Thymus (tissue), 11 donors: ENCODE measurements around the gene ACTG1. TPM values are rescaled to one million over a fixed set of nuclear protein-coding genes. Genes with fewer than 3 reads are reported as not detected.
"Not testable (repeated sequence)": the region's sequence is repeated elsewhere in the genome, so short reads cannot be mapped to it uniquely, and the experiment has no call there.

ENCODE experiments used
- DNase-seq, 9 donors: peaks; one replicate each; pipeline ENCODE4 v3.0.0-alpha.2; 2013; ENCODE audit warnings: low spot score in 9 of 9, low read depth in 6 of 9, missing footprints in 1 of 9
- H3K27ac ChIP-seq, 2 donors: one replicate each; pipeline ENCODE4 v1.5.1; 2013; ENCODE audit warnings: control low read depth in 1 of 2, low read depth in 1 of 2, low read length in 1 of 2, mild to moderate bottlenecking in 1 of 2, moderate library complexity in 1 of 2
- H3K27me3 ChIP-seq, 2 donors: one replicate each; pipeline ENCODE4 v1.5.1; 2013; ENCODE audit warnings: low read length in 1 of 2; ENCODE audit not compliant: control insufficient read depth in 2 of 2, insufficient read depth in 1 of 2
- H3K36me3 ChIP-seq, 2 donors: one replicate each; pipeline ENCODE4 v1.5.1; 2013; ENCODE audit warnings: low read length in 1 of 2, mild to moderate bottlenecking in 1 of 2, moderate library complexity in 1 of 2; ENCODE audit not compliant: control insufficient read depth in 2 of 2, insufficient read depth in 2 of 2
- H3K4me1 ChIP-seq, 2 donors: one replicate each; pipeline ENCODE4 v1.5.1; 2013; ENCODE audit warnings: low read length in 2 of 2; ENCODE audit not compliant: control insufficient read depth in 2 of 2, insufficient read depth in 2 of 2
- H3K4me3 ChIP-seq, 2 donors: one replicate each; pipeline ENCODE4 v1.5.1; 2013; ENCODE audit warnings: low read length in 2 of 2, control low read depth in 1 of 2, mild to moderate bottlenecking in 1 of 2
- H3K9me3 ChIP-seq, 2 donors: one replicate each; pipeline ENCODE4 v1.5.1; 2013; ENCODE audit warnings: low read length in 1 of 2, mild to moderate bottlenecking in 1 of 2; ENCODE audit not compliant: control insufficient read depth in 2 of 2, insufficient read depth in 1 of 2
- WGBS: extraction: QIAGEN DNeasy Blood & Tissue Kit; methylation state at CpG from one replicate; pipeline ENCODE4 v1.1.7; 2013; 5-methylcytosine and 5-hydroxymethylcytosine counted together
- polyA plus RNA-seq: library from polyadenylated mRNA; stranded (reverse); fragments of 200-250 nt; gene quantifications from one replicate; pipeline ENCODE4 v1.2.3, GENCODE V29; 2013
- total RNA-seq: library from RNA; stranded (reverse); fragments of 120-200 nt; gene quantifications from one replicate; pipeline ENCODE4 v1.2.4, GENCODE V29; 2013
- donor health status: healthy.

The ACTG1 gene
- total and polyA plus RNA-seq, 2 donors = 1,837 to 2,739 TPM

DNA sequence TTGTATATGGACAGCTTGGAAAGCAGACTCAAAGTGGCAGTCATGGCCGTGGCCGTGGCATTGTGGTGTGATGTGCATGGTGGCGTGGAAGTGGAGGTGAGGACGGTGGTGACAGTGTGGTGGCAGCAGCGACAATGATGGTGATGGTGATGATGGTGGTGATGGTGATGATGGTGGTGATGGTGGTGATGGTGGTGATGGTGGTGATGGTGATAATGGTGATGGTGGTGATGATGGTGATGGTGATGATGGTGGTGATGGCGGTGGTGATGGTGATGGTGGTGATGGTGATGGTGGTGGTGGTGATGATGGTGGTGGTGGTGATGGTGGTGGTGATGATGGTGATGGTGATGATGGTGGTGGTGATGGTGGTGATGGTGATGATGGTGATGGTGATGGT lies 18.4 kb upstream of the ACTG1 start:
- WGBS = 79% methylated on average over 6 of the region's 6 CpGs
- not testable (repeated sequence) for H3K9me3 ChIP-seq, H3K4me3 ChIP-seq, DNase-seq, H3K36me3 ChIP-seq, H3K27ac ChIP-seq, H3K4me1 ChIP-seq
- H3K27me3 ChIP-seq = peaks cover 15 to 72% of the 10 kb centered on the region in 2 donors

DNA sequence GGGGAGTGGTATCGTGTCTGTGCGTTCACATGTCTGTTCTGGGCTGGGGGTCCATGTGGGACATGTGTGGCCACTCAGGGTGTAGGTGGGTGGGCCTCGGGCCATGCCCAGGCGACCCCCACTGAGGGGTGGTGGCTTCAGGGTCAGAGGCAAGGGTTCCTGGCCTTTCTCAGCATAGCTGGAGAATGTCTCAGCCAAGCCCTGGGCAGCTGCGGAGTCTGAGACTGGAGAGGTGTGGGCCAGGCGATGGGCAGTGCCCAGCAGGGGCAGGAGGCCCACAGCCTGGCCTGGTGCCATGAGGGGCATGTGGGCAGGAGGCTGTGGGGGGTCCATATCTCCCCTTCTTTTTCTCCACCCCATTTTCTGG lies 16.8 kb upstream of the ACTG1 start:
- 93% methylated on average over 6 of the region's 6 CpGs for WGBS
- no peak overlapping the region for H3K27ac ChIP-seq
- H3K4me1 ChIP-seq = no peaks in the 10 kb centered on the region
- no peaks in the 10 kb centered on the region for H3K36me3 ChIP-seq
- no peak overlapping the region for H3K4me3 ChIP-seq
- H3K9me3 ChIP-seq = peaks cover 0 to 9% of the 10 kb centered on the region in 2 donors
- peaks cover 3 to 68% of the 10 kb centered on the region in 2 donors for H3K27me3 ChIP-seq
- no peak for DNase-seq

DNA sequence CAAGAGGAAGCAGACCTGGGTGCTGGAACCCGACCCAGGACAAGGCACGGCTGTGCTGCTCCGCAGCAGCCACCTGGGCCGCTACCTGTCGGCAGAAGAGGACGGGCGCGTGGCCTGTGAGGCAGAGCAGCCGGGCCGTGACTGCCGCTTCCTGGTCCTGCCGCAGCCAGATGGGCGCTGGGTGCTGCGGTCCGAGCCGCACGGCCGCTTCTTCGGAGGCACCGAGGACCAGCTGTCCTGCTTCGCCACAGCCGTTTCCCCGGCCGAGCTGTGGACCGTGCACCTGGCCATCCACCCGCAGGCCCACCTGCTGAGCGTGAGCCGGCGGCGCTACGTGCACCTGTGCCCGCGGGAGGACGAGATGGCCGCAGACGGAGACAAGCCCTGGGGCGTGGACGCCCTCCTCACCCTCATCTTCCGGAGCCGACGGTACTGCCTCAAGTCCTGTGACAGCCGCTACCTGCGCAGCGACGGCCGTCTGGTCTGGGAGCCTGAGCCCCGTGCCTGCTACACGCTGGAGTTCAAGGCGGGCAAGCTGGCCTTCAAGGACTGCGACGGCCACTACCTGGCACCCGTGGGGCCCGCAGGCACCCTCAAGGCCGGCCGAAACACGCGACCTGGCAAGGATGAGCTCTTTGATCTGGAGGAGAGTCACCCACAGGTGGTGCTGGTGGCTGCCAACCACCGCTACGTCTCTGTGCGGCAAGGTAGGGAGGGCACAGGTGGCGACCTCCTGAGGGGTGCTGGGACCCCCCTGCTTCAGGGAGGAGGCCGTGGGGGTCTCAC lies 16.2 kb upstream of the ACTG1 start:
- peaks cover 0 to 9% of the 10 kb centered on the region in 2 donors for H3K9me3 ChIP-seq
- peaks cover 3 to 68% of the 10 kb centered on the region in 2 donors for H3K27me3 ChIP-seq
- no peak overlapping the region for H3K4me3 ChIP-seq
- H3K36me3 ChIP-seq = no peaks in the 10 kb centered on the region
- no peak overlapping the region for H3K27ac ChIP-seq
- no peak for DNase-seq
- no peaks in the 10 kb centered on the region for H3K4me1 ChIP-seq
- WGBS = 91% methylated on average over 62 of the region's 62 CpGs

DNA sequence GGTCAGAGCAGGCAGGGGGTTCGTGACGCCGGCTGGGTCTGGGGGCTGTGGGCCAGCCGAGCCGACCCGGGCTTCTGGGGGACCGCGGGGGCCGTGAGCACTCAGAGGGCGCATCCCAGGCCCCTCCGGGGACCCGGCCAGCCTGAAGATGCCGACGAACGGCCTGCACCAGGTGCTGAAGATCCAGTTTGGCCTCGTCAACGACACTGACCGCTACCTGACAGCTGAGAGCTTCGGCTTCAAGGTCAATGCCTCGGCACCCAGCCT lies 15.7 kb upstream of the ACTG1 start:
- Histone ChIP-seq H3K4me1 (peaks cover 0 to 4% of the 10 kb centered on the region in 2 donors), H3K27ac (no peak overlapping the region), H3K36me3 (no peaks in the 10 kb centered on the region), H3K4me3 (no peak overlapping the region), H3K9me3 (peaks cover 0 to 9% of the 10 kb centered on the region in 2 donors), H3K27me3 (peaks cover 3 to 68% of the 10 kb centered on the region in 2 donors)
- 83% methylated on average over 20 of the region's 20 CpGs for WGBS
- DNase-seq = no peak

DNA sequence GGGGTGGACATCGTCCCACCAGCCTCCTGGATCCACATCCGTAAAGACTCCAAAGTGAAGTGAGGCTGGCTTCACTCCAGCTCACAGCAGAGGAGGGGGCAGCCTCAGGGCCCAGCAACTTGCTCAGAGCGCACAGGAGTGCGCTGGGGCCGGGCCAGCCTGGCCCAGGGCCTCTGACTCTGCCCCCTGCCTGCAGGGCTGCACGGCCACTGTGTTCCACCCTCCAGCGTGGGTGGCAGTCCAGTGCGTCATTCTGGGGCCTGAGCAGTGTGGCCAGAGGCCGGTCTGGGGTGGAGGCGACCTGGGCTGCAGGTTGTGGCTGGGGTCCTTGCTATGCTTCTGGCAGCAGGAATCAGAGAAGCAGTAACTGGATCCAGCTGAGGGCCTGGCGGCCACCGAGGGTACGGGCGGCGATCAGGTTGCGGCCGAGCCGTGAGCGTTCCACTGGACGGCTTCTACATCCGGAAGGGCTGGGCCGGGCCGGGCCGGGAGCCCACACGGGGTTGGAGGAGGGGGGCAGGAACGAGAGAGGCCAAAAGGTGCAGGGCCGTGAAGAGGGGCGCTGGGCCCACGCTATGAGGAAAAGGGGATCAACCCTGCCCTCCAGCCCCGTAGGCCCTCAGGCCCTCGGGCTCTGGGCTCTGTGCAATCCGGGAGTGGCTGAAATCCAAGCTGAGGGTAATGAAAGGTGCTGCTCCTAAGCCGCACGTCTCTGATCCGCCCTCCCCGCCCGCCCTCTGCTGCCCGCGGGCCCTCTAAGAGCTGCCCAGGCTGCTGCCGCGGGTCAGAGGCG lies 15.2 kb upstream of the ACTG1 start, which contains the start of gene FSCN2:
FSCN2 (plus strand) TSS at position 787 of the 793 bp plus-strand sequence. CDS start 155 bp downstream, outside the sequence.
- peaks cover 0 to 9% of the 10 kb centered on the region in 2 donors for H3K9me3 ChIP-seq
- 80% methylated on average over 42 of the region's 42 CpGs for WGBS
- DNase-seq = no peak
- H3K36me3 ChIP-seq = no peaks in the 10 kb centered on the region
- no peak within 1 kb of the TSS for H3K4me3 ChIP-seq
- peaks cover 0 to 8% of the 10 kb centered on the region in 2 donors for H3K4me1 ChIP-seq
- H3K27ac ChIP-seq = no peak within 1 kb of the TSS
- peaks cover 3 to 68% of the 10 kb centered on the region in 2 donors for H3K27me3 ChIP-seq

DNA sequence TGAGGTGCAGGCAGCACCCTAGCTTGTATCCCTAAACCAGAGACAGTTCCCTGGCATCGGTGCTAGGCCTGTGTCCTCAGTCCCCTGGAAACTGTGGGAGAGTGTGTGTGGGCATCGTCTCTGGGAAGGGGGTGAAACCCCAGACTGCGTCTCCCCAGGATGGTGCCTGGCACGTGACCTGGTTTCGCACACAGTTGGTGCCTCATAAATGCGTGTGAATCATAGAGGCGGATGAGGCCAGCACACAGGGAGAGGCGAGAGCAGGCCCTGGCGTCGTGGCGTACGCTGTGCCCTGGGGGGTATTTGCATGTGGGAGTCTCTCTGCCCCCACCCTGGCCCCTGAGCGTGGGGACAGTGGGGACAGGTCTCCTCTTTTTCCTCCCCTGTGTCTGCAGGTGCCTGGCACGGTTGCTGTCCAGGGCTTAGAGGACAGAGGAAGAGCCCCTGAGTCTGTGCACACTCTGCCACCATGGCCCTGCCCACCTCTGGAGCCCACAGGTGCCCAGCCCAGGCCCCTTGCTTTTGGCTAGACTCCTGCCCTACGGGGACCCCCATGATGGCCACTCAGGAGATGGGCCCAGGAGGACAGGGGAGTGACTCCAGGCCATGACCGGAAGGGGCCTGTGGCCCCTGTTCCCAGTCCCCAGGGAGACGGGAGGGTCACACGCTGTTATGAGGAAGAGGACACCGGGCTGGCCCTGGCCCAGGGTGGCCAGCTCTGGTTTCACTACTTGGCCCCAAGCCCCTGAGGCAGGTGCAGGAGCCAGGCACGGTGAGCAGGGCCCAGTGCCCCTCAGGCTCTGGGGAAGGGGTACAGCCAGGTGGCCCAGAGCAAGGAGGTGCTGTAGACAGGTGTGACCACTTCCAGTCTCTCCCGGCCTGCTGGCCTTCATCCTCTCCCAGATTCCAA lies 14.3 kb upstream of the ACTG1 start:
- Histone ChIP-seq H3K9me3 (peaks cover 0 to 9% of the 10 kb centered on the region in 2 donors), H3K27me3 (peaks cover 6 to 76% of the 10 kb centered on the region in 2 donors), H3K4me1 (peaks cover 0 to 8% of the 10 kb centered on the region in 2 donors), H3K27ac (no peak overlapping the region), H3K36me3 (no peaks in the 10 kb centered on the region), H3K4me3 (no peak overlapping the region)
- WGBS = 92% methylated on average over 21 of the region's 21 CpGs
- no peak for DNase-seq

DNA sequence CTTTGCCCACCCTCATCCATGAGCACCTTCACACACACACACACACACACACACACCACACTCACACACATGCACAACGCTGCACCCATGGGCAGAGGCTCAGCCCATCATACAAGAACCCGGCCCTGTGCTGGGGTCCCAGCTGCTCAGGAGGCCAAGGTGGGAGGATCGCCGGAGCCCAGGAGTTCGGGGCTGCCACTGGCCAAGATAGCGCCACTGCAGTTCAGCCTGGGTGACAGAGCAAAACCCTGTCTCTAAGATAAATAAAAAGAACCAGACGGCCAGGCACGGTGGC lies 12.2 kb upstream of the ACTG1 start:
- WGBS = 85% methylated on average over 8 of the region's 8 CpGs
- H3K27me3 ChIP-seq = peaks cover 14 to 90% of the 10 kb centered on the region in 2 donors
- no peak for DNase-seq

DNA sequence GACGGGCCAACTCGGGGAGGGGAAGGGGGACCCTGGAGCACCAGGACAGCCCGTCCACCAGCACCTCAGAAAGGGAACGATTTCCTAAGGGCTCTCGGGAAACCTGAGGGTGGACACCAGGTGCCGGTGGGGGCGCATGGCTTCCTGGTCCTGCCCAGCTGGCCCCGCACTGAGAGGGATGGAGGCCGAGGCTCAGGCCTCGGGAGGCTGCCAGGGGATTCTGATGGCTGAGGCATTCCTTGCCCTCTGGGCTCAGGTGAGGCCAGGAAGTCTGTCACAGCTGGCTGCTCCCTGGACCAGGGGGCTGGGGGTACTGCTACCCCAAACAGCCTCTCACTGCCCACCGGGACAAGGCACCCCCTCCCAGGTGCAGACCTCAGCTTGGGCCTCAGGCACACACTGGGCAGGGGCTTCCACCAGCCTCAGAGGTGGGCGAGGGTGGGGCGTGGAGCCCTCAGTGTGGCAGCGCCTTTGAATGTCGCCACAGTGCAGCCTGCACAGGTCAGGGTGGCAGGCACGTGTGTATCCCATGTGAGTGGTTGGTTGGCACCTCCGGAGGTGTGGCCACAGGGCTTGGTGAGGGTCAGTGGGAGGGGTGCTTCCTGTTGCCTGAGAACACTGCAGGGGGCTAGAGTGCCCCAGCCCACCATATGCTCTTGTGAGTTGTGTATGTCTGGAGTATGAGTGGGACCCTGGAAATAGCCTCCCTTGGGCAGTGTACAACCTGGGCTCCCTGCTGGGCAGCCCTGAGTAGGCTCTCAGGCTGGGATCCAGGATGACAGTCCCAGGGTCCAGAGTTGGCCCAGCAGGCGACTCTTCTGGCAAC lies 11.7 kb upstream of the ACTG1 start:
- DNase-seq = no peak
- H3K9me3 ChIP-seq = no peaks in the 10 kb centered on the region
- peaks cover 3 to 18% of the 10 kb centered on the region in 2 donors for H3K4me1 ChIP-seq
- no peak overlapping the region for H3K27ac ChIP-seq
- no peaks in the 10 kb centered on the region for H3K36me3 ChIP-seq
- WGBS = 88% methylated on average over 18 of the region's 18 CpGs
- no peak overlapping the region for H3K4me3 ChIP-seq
- H3K27me3 ChIP-seq = peaks cover 20 to 91% of the 10 kb centered on the region in 2 donors

More for the DNA sequence above, 12.2 kb upstream of the ACTG1 start:
- no peak overlapping the region for H3K4me3 ChIP-seq
- H3K9me3 ChIP-seq = no peaks in the 10 kb centered on the region
- H3K4me1 ChIP-seq = peaks cover 0 to 14% of the 10 kb centered on the region in 2 donors
- H3K27ac ChIP-seq = no peak overlapping the region
- no peaks in the 10 kb centered on the region for H3K36me3 ChIP-seq
